ENCODE results near the gene AIFM3.

Gene AIFM3

DNA sequence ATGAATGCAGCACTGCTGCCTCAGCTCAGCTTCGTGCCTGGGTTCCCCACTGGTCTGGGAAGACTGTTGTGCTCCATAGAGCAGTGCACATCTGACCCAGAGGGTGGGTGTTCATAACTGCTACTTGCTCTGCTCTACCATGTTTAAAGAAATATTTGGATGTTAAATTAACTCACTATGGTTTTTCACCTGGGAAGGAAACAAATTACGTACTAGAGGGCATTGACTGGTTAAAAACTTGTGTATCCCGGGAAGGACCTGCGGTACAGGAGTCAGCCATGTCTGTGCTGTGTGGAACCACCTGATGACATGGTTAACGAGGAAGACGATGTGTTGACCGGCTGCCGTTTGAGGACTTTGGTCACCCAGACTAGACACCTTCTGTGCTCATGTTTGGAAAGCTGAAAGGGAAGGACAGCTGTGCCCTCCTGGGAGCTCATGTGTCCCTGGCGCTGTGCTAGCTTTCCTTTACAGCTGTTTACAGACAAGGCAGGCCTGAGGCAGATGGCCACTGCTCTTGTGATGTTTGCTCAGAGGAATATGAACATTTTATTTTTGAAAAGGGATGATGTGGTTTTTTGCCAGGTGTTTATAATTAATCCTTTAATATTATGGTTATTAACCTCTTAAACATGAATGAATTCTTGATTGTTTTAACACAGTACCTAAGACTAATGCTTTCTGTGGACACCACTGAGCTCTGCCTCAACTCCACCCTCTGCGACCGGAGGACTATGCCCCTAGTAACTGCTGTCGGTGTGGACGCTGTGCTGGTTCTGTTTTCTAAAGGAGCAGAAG, 14.3 kb upstream of the AIFM3 start:
- no peak overlapping the region for H3K4me2 ChIP-seq (ENCODE audit: low read length)
- H3K27me3 ChIP-seq (ENCODE audit: low read depth, low read length), result no peaks in the 10 kb centered on the region
- TF ChIP-seq EZH2phosphoT487 (IDR thresholded peaks at IDR 0.05; ENCODE audit: low read depth), result no peak
- TF ChIP-seq, protein P1, sequence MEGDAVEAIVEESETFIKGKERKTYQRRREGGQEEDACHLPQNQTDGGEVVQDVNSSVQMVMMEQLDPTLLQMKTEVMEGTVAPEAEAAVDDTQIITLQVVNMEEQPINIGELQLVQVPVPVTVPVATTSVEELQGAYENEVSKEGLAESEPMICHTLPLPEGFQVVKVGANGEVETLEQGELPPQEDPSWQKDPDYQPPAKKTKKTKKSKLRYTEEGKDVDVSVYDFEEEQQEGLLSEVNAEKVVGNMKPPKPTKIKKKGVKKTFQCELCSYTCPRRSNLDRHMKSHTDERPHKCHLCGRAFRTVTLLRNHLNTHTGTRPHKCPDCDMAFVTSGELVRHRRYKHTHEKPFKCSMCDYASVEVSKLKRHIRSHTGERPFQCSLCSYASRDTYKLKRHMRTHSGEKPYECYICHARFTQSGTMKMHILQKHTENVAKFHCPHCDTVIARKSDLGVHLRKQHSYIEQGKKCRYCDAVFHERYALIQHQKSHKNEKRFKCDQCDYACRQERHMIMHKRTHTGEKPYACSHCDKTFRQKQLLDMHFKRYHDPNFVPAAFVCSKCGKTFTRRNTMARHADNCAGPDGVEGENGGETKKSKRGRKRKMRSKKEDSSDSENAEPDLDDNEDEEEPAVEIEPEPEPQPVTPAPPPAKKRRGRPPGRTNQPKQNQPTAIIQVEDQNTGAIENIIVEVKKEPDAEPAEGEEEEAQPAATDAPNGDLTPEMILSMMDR (IDR thresholded peaks at IDR 0.05; ENCODE audit: low read depth, low read length), result no peak
- peaks cover 54% of the 10 kb centered on the region for H3K36me3 ChIP-seq (replicated peaks; ENCODE audit: low read depth, low read length)
- peaks cover 65% of the 10 kb centered on the region for H3K79me2 ChIP-seq (ENCODE audit: low read length)
- H4K20me1 ChIP-seq (ENCODE audit: insufficient read depth, low read length), result peaks cover 64% of the 10 kb centered on the region
- no peaks in the 10 kb centered on the region for H3K9me3 ChIP-seq (ENCODE audit: insufficient read depth, low read length)
- H3K9ac ChIP-seq (ENCODE audit: low read length), result no peak overlapping the region
- no peak overlapping the region for H3K27ac ChIP-seq (ENCODE audit: low read length)
- H3K4me1 ChIP-seq (ENCODE audit: low read length), result no peaks in the 10 kb centered on the region
- no peak overlapping the region for H3K4me3 ChIP-seq (ENCODE audit: low read length)
- no peak overlapping the region for H2AFZ ChIP-seq (ENCODE audit: low read depth, low read length)

DNA sequence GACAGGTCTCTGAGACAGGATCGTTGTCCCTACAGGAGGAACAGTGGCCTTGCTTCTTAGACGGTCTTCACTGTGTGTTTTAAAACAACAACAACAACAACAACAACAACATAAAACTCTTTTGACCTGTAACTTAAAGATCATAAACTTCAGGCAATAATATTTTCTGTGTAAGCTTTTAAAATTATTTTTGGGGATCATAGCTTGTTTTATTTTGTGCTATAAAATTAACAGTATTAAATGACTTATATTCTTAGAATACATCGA, 13.8 kb upstream of the AIFM3 start:
- no peaks in the 10 kb centered on the region for H3K4me1 ChIP-seq (ENCODE audit: low read length)
- H3K79me2 ChIP-seq (ENCODE audit: low read length), result peaks cover 60% of the 10 kb centered on the region
- no peaks in the 10 kb centered on the region for H3K9me3 ChIP-seq (ENCODE audit: insufficient read depth, low read length)
- H3K4me2 ChIP-seq (ENCODE audit: low read length), result no peak overlapping the region
- no peaks in the 10 kb centered on the region for H3K27me3 ChIP-seq (ENCODE audit: low read depth, low read length)
- H4K20me1 ChIP-seq (ENCODE audit: insufficient read depth, low read length), result peaks cover 59% of the 10 kb centered on the region
- no peak overlapping the region for H3K9ac ChIP-seq (ENCODE audit: low read length)
- no peak for TF ChIP-seq EZH2phosphoT487 (IDR thresholded peaks at IDR 0.05; ENCODE audit: low read depth)
- TF ChIP-seq, protein P1 (IDR thresholded peaks at IDR 0.05; ENCODE audit: low read depth, low read length), result no peak
- no peak overlapping the region for H2AFZ ChIP-seq (ENCODE audit: low read depth, low read length)
- H3K36me3 ChIP-seq (replicated peaks; ENCODE audit: low read depth, low read length), result peaks cover 51% of the 10 kb centered on the region
- H3K27ac ChIP-seq (ENCODE audit: low read length), result no peak overlapping the region
- no peak overlapping the region for H3K4me3 ChIP-seq (ENCODE audit: low read length)

DNA sequence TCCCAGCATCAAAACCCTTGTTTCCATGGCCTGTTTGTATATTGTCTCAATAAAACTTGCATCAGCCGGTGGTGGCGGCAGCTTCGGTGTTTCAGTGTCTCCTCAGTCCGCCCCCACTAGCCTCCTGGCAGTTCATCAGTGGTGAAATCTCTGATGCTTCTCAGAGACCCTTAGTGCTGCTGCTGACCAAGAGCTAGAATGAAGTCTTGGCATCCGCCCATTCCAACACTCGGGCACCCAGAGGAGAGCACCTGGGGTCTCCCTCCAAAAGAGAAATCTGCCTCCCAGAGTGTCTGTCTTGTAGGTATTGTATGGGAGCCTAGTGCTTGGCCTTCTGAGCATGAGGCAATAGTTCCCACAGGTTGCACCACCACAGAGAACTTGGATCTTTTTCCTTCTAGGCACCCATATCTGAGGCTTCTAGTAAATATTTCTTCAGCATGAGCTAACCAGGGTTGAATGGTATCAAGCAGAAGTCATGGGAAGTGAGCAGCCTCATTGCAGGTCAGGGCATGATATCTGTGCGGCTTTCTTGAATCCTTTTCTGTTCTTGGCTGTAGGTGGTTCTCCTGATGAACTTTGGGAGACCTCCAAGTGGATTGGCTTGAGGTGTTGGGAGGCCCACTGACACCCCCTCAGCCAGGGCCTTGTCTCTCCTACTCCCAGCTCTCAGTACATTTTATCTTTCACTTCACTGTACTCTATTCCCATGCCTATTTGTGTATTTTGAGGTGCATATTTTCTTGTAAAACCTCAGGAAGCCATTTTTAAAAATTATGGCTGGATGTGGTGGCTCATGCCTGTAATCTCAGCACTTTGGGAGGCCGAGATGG, 13.2 kb upstream of the AIFM3 start:
- no peak overlapping the region for H3K4me3 ChIP-seq (ENCODE audit: low read length)
- peaks cover 53% of the 10 kb centered on the region for H4K20me1 ChIP-seq (ENCODE audit: insufficient read depth, low read length)
- H3K27me3 ChIP-seq (ENCODE audit: low read depth, low read length), result no peaks in the 10 kb centered on the region
- no peak overlapping the region for H3K9ac ChIP-seq (ENCODE audit: low read length)
- H3K4me2 ChIP-seq (ENCODE audit: low read length), result no peak overlapping the region
- peaks cover 48% of the 10 kb centered on the region for H3K36me3 ChIP-seq (replicated peaks; ENCODE audit: low read depth, low read length)
- peaks cover 54% of the 10 kb centered on the region for H3K79me2 ChIP-seq (ENCODE audit: low read length)
- no peaks in the 10 kb centered on the region for H3K4me1 ChIP-seq (ENCODE audit: low read length)
- TF ChIP-seq, protein P1 (IDR thresholded peaks at IDR 0.05; ENCODE audit: low read depth, low read length), result no peak
- TF ChIP-seq EZH2phosphoT487 (IDR thresholded peaks at IDR 0.05; ENCODE audit: low read depth), result no peak
- H3K9me3 ChIP-seq (ENCODE audit: insufficient read depth, low read length), result no peaks in the 10 kb centered on the region
- no peak overlapping the region for H3K27ac ChIP-seq (ENCODE audit: low read length)
- no peak overlapping the region for H2AFZ ChIP-seq (ENCODE audit: low read depth, low read length)

DNA sequence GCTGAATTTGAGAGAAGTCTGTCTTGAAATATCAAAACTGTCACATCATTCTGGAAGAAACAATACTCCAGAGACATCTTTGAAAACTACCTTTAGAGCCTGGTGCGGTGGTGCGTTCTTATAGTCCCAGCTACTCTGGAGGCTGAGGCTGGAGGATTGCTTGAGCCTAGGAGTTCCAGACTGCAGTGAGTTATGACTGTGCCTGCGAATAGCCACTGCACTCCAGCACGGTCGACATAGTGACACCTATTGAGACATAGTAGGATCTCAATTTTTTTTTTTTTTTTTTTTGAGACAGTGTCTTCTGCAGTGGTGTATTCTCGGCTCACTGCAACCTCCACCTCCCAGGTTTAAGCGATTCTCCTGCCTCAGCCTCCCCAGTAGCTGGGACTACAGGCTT, 11.5 kb upstream of the AIFM3 start:
- no peak overlapping the region for H3K9ac ChIP-seq (ENCODE audit: low read length)
- H2AFZ ChIP-seq (ENCODE audit: low read depth, low read length), result no peak overlapping the region
- H3K27ac ChIP-seq (ENCODE audit: low read length), result no peak overlapping the region
- no peaks in the 10 kb centered on the region for H3K27me3 ChIP-seq (ENCODE audit: low read depth, low read length)
- peaks cover 37% of the 10 kb centered on the region for H4K20me1 ChIP-seq (ENCODE audit: insufficient read depth, low read length)
- peaks cover 37% of the 10 kb centered on the region for H3K79me2 ChIP-seq (ENCODE audit: low read length)
- H3K4me2 ChIP-seq (ENCODE audit: low read length), result no peak overlapping the region
- peaks cover 37% of the 10 kb centered on the region for H3K36me3 ChIP-seq (replicated peaks; ENCODE audit: low read depth, low read length)
- H3K4me3 ChIP-seq (ENCODE audit: low read length), result no peak overlapping the region
- no peak for TF ChIP-seq EZH2phosphoT487 (IDR thresholded peaks at IDR 0.05; ENCODE audit: low read depth)
- TF ChIP-seq, protein P1 (IDR thresholded peaks at IDR 0.05; ENCODE audit: low read depth, low read length), result no peak
- no peaks in the 10 kb centered on the region for H3K4me1 ChIP-seq (ENCODE audit: low read length)
- H3K9me3 ChIP-seq (ENCODE audit: insufficient read depth, low read length), result no peaks in the 10 kb centered on the region

Measured in OCI-LY3 (cell line).